GM23248 (cell line): ENCODE measurements around the gene ADIRF. TPM values are rescaled to one million over a fixed set of nuclear protein-coding genes. Genes with fewer than 3 reads are reported as not detected.
"Not testable (repeated sequence)": the region's sequence is repeated elsewhere in the genome, so short reads cannot be mapped to it uniquely, and the experiment has no call there.

Source experiments
- DNase-seq: peaks from one replicate; pipeline ENCODE4 v3.0.0-alpha.2; 2015
- H2AFZ ChIP-seq: fragments of 200-600 bp; sonication (generic); 2 replicates; pipeline ENCODE4 v1.6.1; 2016; ENCODE audit warnings: antibody characterized with exemption
- H3F3A ChIP-seq: fragments of 200-600 bp; sonication (generic); 2 replicates; pipeline ENCODE4 v1.6.1; 2016; ENCODE audit warnings: mild to moderate bottlenecking, antibody characterized with exemption, mixed run types; ENCODE audit not compliant: insufficient read depth
- H3K27ac ChIP-seq: fragments of 200-600 bp; sonication (generic); 2 replicates; pipeline ENCODE4 v1.5.1; 2016; ENCODE audit warnings: mild to moderate bottlenecking
- H3K27me3 ChIP-seq: fragments of 200-600 bp; sonication (generic); replicated peaks from 2 replicates; pipeline ENCODE4 v1.6.1; 2016; ENCODE audit warnings: mild to moderate bottlenecking; ENCODE audit not compliant: insufficient read depth
- H3K36me3 ChIP-seq: fragments of 200-600 bp; sonication (generic); 2 replicates; pipeline ENCODE4 v1.6.1; 2016; ENCODE audit warnings: low read depth, mild to moderate bottlenecking
- H3K4me1 ChIP-seq: fragments of 200-600 bp; sonication (generic); 2 replicates; pipeline ENCODE4 v1.6.1; 2016; ENCODE audit warnings: mild to moderate bottlenecking; ENCODE audit not compliant: insufficient read depth
- H3K4me2 ChIP-seq: fragments of 200-600 bp; sonication (generic); one replicate; pipeline ENCODE4 v1.6.1; 2016; ENCODE audit warnings: mild to moderate bottlenecking; ENCODE audit not compliant: unreplicated experiment
- H3K4me3 ChIP-seq: fragments of 200-600 bp; sonication (generic); 2 replicates; pipeline ENCODE4 v1.5.1; 2016; ENCODE audit warnings: mild to moderate bottlenecking
- H3K79me2 ChIP-seq: fragments of 200-600 bp; sonication (generic); 2 replicates; pipeline ENCODE4 v1.6.1; 2016; ENCODE audit warnings: mild to moderate bottlenecking; ENCODE audit not compliant: insufficient read depth
- H3K9ac ChIP-seq: fragments of 200-600 bp; sonication (generic); 2 replicates; pipeline ENCODE4 v1.6.1; 2016; ENCODE audit warnings: mild to moderate bottlenecking
- H3K9me2 ChIP-seq: fragments of 200-600 bp; sonication (generic); 2 replicates; pipeline ENCODE4 v1.6.1; 2016; ENCODE audit warnings: mixed run types, mild to moderate bottlenecking, moderate library complexity; ENCODE audit not compliant: insufficient read depth
- H3K9me3 ChIP-seq: fragments of 200-600 bp; sonication (generic); one replicate; pipeline ENCODE4 v1.6.1; 2017; ENCODE audit warnings: low read depth
- H4K20me1 ChIP-seq: fragments of 200-600 bp; sonication (generic); 2 replicates; pipeline ENCODE4 v1.6.0; 2016; ENCODE audit not compliant: insufficient read depth
- EZH2 ChIP-seq: fragments of 200-600 bp; sonication (generic); IDR thresholded peaks from 2 replicates; pipeline ENCODE4 v1.6.1; 2018; ENCODE audit warnings: antibody characterized with exemption, mild to moderate bottlenecking; ENCODE audit not compliant: insufficient read depth, poor library complexity, severe bottlenecking
- EZH2phosphoT487 ChIP-seq: fragments of 200-600 bp; sonication (generic); IDR thresholded peaks from 2 replicates; pipeline ENCODE4 v1.6.1; 2018; ENCODE audit warnings: antibody characterized with exemption, moderate library complexity, mild to moderate bottlenecking, low read depth; ENCODE audit not compliant: insufficient read depth
- WGBS, 2 experiments: methylation state at CpG; one replicate each; pipeline ENCODE4 v1.1.6; 2015 to 2017; ENCODE audit warnings: low lambda C conversion rate in 2 of 2, low coverage in 1 of 2; ENCODE audit errors: missing lambda C conversion rate in 2 of 2; 5-methylcytosine and 5-hydroxymethylcytosine counted together
- in situ Hi-C: fragments of 300-500 bp; cut with MboI; formaldehyde crosslinking; loops from 2 replicates; pipeline ENCODE4 v1.15.0; 2020
- polyA plus RNA-seq: library from polyadenylated mRNA; unstranded; fragments of >200 nt; fragmentation: Nextera tagmentation; extraction: Ambion mirVana; gene quantifications from 2 replicates; pipeline ENCODE4 v1.2.1, GENCODE V29; 2016
- total RNA-seq: library from RNA; depleted of rRNA; stranded (reverse); fragments of >200 nt; shearing (Covaris generic); gene quantifications from 2 replicates; pipeline ENCODE4 v1.2.3, GENCODE V29; 2014

The ADIRF gene
- total and polyA plus RNA-seq, 2 experiments from 2014 or later = 17.6 to 175 TPM

DNA sequence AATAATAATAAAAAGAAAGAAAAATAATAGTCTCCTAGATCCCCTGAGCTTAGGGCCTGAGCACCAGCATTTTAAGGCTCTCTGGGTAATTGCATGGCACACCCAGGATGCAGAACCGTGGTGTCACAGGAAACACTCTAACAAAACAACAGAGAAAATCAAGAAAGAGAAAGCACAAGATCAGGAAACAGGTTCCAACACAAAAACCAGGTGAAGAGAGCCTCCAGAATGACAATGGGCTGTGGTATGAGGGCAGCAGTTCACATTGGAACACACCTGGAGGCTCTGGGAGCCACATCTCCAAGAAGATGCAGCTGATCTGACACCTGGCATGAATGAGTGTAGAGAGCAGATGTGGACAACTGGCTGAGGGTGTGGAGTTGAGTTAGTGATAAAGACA lies 17.9 kb upstream of the ADIRF start:
- Histone ChIP-seq H2AFZ (no peak overlapping the region), H3K36me3 (no peaks in the 10 kb centered on the region), H3K27me3 (no peaks in the 10 kb centered on the region), H3K4me1 (peaks cover 8% of the 10 kb centered on the region; the same call in 1 of the 2 replicates), H3K9me2 (no peaks in the 10 kb centered on the region), H4K20me1 (no peaks in the 10 kb centered on the region), H3K9me3 (no peaks in the 10 kb centered on the region), H3K27ac (no peak overlapping the region), H3K79me2 (no peaks in the 10 kb centered on the region), H3F3A (no peaks in the 10 kb centered on the region), H3K4me2 (no peak overlapping the region), H3K4me3 (no peak overlapping the region), H3K9ac (no peak overlapping the region)
- WGBS, 2 experiments = 50 to 54% methylated on average over 1 of the region's 1 CpG
- DNase-seq = no peak
- in situ Hi-C loops = no loop called here
- TF ChIP-seq EZH2phosphoT487 = no peak
- no peak for TF ChIP-seq EZH2

DNA sequence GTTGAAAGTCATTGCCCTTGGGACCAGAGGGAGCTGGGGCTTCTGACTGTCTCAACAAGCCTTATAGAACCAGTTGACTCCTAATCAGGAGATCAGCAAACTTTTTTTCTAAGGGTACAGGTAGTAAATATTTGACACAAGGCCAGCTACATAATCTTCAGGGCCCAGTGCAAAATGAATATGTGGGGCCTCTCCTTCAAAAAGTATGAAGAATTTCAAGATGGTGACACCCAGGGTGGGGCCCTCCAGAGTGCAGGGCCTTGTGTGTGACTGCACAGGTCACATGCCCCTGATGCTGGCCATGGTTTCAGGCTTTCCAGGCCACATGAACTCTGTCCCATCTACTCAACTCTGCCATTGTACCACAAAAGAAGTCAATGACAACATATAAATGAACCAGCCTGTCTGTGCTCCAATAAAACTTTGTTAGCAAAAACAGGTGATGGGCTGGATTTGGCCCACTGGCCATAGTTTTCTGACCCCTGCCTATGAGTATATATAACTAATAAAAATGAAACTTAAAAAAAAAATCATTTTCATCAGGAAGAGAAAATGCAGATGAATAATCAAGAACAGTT lies 17.0 kb upstream of the ADIRF start:
- H4K20me1 ChIP-seq = no peaks in the 10 kb centered on the region
- H2AFZ ChIP-seq = no peak overlapping the region
- H3K9me2 ChIP-seq = no peaks in the 10 kb centered on the region
- no peak for TF ChIP-seq EZH2phosphoT487
- TF ChIP-seq EZH2 = no peak
- H3K4me1 ChIP-seq = peaks cover 8% of the 10 kb centered on the region; the same call in 1 of the 2 replicates
- H3K9me3 ChIP-seq = no peaks in the 10 kb centered on the region
- no peak for DNase-seq
- H3K4me3 ChIP-seq = no peak overlapping the region
- no peaks in the 10 kb centered on the region for H3F3A ChIP-seq
- H3K9ac ChIP-seq = no peak overlapping the region
- in situ Hi-C loops = no loop called here
- H3K79me2 ChIP-seq = no peaks in the 10 kb centered on the region
- H3K36me3 ChIP-seq = no peaks in the 10 kb centered on the region
- H3K27ac ChIP-seq = no peak overlapping the region
- H3K4me2 ChIP-seq = no peak overlapping the region
- no peaks in the 10 kb centered on the region for H3K27me3 ChIP-seq

DNA sequence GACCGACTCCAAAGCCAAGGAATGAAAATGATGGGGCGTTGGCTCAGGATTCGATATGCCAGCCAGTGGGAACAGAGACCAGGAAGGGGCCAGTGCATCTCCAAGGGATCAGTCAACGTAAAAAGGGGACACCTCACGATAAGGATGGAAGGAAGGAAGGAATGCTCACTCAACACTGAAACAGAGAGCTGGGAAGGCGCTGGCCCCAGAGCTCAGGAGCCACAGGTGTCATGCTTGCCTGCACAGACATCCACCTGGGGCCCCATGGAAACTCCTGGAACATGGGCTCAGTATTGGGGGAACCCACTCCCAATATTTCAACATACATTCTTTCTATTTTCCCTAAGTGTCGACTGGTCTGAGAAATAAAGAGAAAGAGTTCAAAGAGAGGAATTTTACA lies 16.2 kb upstream of the ADIRF start:
- Histone ChIP-seq H3K4me1 (peaks cover 8% of the 10 kb centered on the region; the same call in 1 of the 2 replicates), H2AFZ (no peak overlapping the region), H3K4me2 (no peak overlapping the region), H3K9me3 (no peaks in the 10 kb centered on the region), H3K9me2 (no peaks in the 10 kb centered on the region), H3K79me2 (no peaks in the 10 kb centered on the region), H3K9ac (no peak overlapping the region), H3K4me3 (no peak overlapping the region), H3K27me3 (no peaks in the 10 kb centered on the region), H3K27ac (no peak overlapping the region), H4K20me1 (no peaks in the 10 kb centered on the region), H3F3A (no peaks in the 10 kb centered on the region), H3K36me3 (no peaks in the 10 kb centered on the region)
- no peak for DNase-seq
- in situ Hi-C loops = no loop called here
- TF ChIP-seq EZH2phosphoT487 (no peak), EZH2 (no peak)
- 84 to 86% methylated on average over 7 of the region's 7 CpGs for WGBS, 2 experiments

DNA sequence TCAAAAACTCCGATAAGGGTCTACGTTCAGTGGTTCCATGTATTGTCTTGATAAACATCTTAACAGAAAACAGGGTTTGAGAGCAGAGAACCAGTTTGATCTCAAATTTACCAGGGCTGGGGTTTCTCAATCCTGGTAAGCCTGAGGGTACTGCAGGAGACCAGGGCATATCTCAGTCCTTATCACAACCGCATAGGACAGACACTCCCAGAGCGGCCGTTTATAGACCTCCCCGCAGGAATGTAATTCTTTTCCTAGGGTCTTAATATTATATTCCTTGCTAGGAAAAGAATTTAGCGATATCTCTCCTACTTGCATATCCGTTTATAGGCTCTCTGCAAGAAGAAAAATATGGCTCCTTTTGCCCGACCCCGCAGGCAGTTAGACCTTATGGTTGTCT lies 15.6 kb upstream of the ADIRF start:
- in situ Hi-C loops, H3K36me3 ChIP-seq, DNase-seq, H3K4me2 ChIP-seq, H4K20me1 ChIP-seq, H3K4me1 ChIP-seq, H3K27ac ChIP-seq, H3K9me3 ChIP-seq, H3K27me3 ChIP-seq, H3F3A ChIP-seq, H3K4me3 ChIP-seq, H3K79me2 ChIP-seq, H2AFZ ChIP-seq, H3K9ac ChIP-seq, H3K9me2 ChIP-seq: not testable (repeated sequence)
- 98% methylated on average over 10 of the region's 10 CpGs for WGBS, 2 experiments
